ENCODE results near the gene MAS1.
A peak's percentile ranks its signal among the peaks of the same experiment; 100 is the strongest.
"Not testable (repeated sequence)": the region's sequence is repeated elsewhere in the genome, so short reads cannot be mapped to it uniquely, and the experiment has no call there.

MAS1 gene

GRCh38 chr6:159919011-159919511 is 28.3 kb downstream of the MAS1 start:
- DNase-seq, result no peak

- DNase-seq, result no peak
Measured at GRCh38 chr6:159919800-159920199, 29.0 kb downstream of the MAS1 start.

GRCh38 chr6:159924150-159924549 is 33.4 kb downstream of the MAS1 start:
- DNase-seq, result not testable (repeated sequence)

- no peak for DNase-seq
Measured at GRCh38 chr6:159926542-159927203, 35.9 kb downstream of the MAS1 start.

GRCh38 chr6:159929819-159930218 is 39.0 kb downstream of the MAS1 start:
- DNase-seq, result peak; percentile 46

GRCh38 chr6:159931112-159931511 is 40.3 kb downstream of the MAS1 start:
- no peak for DNase-seq

- no peak for DNase-seq
Measured at GRCh38 chr6:159931846-159932245, 41.1 kb downstream of the MAS1 start.

GRCh38 chr6:159933077-159933476 is 42.3 kb downstream of the MAS1 start:
- no peak for DNase-seq

GRCh38 chr6:159934181-159934580 is 43.4 kb downstream of the MAS1 start:
- DNase-seq, result no peak

- no peak for DNase-seq
Measured at GRCh38 chr6:159935065-159935464, 44.3 kb downstream of the MAS1 start.

- no peak for DNase-seq
Measured at GRCh38 chr6:159935633-159936032, 44.8 kb downstream of the MAS1 start.

- DNase-seq, result peak; percentile 10
Measured at GRCh38 chr6:159939591-159940016, 48.8 kb downstream of the MAS1 start.
